HepG2 (cell line): ENCODE data around the gene ZNF17. TPM values are rescaled to one million over a fixed set of nuclear protein-coding genes. Genes with fewer than 3 reads are reported as not detected.

Experiments
- BRD4 ChIP-seq: sonication (generic); formaldehyde crosslinking; IDR thresholded peaks from 2 replicates; pipeline ENCODE4 v1.4.0; 2020; ENCODE audit warnings: missing genetic modification reagents
- ONECUT2 ChIP-seq: sonication (generic); formaldehyde crosslinking; IDR thresholded peaks from 2 replicates; pipeline ENCODE4 v1.4.0; 2020; ENCODE audit warnings: missing genetic modification reagents
- RAD51 ChIP-seq: fragments of 450-650 bp; IDR thresholded peaks from 2 replicates; pipeline ENCODE4 v1.6.1; 2016; ENCODE audit warnings: borderline replicate concordance
- SP4 ChIP-seq: sonication (generic); formaldehyde crosslinking; IDR thresholded peaks from 2 replicates; pipeline ENCODE4 v1.8.1; 2023; ENCODE audit warnings: mild to moderate bottlenecking, missing genetic modification reagents
- ZNF550 ChIP-seq: sonication (generic); formaldehyde crosslinking; IDR thresholded peaks from 2 replicates; pipeline ENCODE4 v1.4.0; 2020; ENCODE audit warnings: mild to moderate bottlenecking, missing genetic modification reagents, borderline replicate concordance
- polyA plus RNA-seq, 8 experiments: library from polyadenylated mRNA; depleted of rRNA in 3 of 8; stranded (reverse) in 7 of 8; unstranded in 1 of 8; fragments of >200 nt; fragmentation: Illumina TruSeq in 4 of 8; extraction: Trizol in 4 of 8; gene quantifications; 2 replicates each; pipeline versions ENCODE4 v1.2.1 to v1.2.3, GENCODE V29; 2011 to 2016; ENCODE audit warnings: low read depth in 4 of 8, missing spikeins in 1 of 8, mixed read lengths in 1 of 8; ENCODE audit not compliant: insufficient read depth in 1 of 8
- total RNA-seq, 5 experiments: library from RNA; depleted of rRNA; stranded (reverse); fragments of >200 nt; fragmentation: Illumina TruSeq; extraction: Trizol; gene quantifications; 2 replicates each; pipeline ENCODE4 v1.2.3, GENCODE V29; 2016; ENCODE audit warnings: low read depth in 1 of 5
- TF ChIP-seq, protein P1 (sequence below): sonication (generic); formaldehyde crosslinking; IDR thresholded peaks from 2 replicates; pipeline ENCODE4 v1.5.0; 2020; ENCODE audit warnings: mild to moderate bottlenecking, missing genetic modification reagents, borderline replicate concordance
- TF ChIP-seq, protein P2 (sequence below): sonication (generic); formaldehyde crosslinking; IDR thresholded peaks from 2 replicates; pipeline ENCODE4 v1.4.0; 2020; ENCODE audit warnings: mild to moderate bottlenecking, missing genetic modification reagents
- TF ChIP-seq, protein P3 (sequence below): IDR thresholded peaks from 2 replicates; pipeline ENCODE4 v1.6.1; 2016
- TF ChIP-seq, protein P4 (sequence below): sonication (generic); formaldehyde crosslinking; IDR thresholded peaks from 2 replicates; pipeline ENCODE4 v1.4.0; 2020; ENCODE audit warnings: missing genetic modification reagents
- TF ChIP-seq, protein P5 (sequence below): sonication (generic); formaldehyde crosslinking; IDR thresholded peaks from 2 replicates; pipeline ENCODE4; 2020; ENCODE audit warnings: missing genetic modification reagents, mild to moderate bottlenecking, borderline replicate concordance

ZNF17 gene
- total and polyA plus RNA-seq, 2 of the 13 experiments (the other 11 are each of a cell fraction or from before 2014, with no cell fraction given), result 3.7 to 10.1 TPM

DNA sequence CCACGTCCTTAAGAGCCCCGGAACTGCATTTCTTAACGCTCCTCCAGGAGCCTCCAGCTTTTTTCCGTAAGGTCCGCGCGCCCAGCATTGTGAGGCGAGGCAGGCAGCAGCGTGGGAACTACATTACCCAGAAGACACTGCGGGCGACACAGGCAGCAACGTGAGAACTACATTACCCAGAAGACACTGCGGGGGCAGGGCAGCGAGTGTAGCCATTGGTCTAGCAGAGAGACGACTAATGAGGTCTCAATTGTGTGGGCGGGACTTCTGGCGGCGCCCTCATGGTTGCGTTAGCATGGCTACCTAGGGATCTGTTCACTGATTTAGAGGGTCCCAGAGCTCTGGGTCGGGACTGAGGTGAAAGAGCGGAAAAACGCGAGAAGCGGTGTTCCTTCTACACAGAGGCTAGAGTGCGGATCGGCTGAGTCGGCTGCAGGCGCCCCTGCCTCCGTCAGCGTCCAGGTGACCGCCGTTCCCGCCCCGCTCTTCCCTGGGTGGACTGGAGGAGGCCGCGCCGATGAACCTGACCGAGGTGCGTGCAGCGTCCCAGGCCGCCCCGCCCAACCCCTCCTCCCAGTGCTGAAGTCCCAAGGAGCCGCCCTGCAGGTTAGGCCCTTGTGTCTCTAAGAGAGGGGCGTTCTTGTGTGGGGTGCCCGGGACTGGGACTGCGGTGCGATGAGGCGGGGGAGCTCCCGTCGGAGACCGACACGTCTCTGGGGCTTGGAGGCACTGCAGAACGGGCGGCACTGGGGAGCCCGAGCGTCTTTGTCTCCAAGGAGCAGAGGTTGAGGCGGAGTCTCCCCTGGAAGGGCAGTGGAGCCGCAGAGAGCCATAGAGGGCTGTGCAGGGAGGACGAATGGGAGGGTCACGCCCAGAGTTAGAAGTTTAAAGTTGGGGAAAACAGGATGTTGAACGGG lies 24.4 kb downstream of the ZNF17 start, which contains the start of gene ZNF749 (continued):
- TF ChIP-seq ONECUT2 (CRISPR knock-in tag), result no peak
- TF ChIP-seq, protein P1, sequence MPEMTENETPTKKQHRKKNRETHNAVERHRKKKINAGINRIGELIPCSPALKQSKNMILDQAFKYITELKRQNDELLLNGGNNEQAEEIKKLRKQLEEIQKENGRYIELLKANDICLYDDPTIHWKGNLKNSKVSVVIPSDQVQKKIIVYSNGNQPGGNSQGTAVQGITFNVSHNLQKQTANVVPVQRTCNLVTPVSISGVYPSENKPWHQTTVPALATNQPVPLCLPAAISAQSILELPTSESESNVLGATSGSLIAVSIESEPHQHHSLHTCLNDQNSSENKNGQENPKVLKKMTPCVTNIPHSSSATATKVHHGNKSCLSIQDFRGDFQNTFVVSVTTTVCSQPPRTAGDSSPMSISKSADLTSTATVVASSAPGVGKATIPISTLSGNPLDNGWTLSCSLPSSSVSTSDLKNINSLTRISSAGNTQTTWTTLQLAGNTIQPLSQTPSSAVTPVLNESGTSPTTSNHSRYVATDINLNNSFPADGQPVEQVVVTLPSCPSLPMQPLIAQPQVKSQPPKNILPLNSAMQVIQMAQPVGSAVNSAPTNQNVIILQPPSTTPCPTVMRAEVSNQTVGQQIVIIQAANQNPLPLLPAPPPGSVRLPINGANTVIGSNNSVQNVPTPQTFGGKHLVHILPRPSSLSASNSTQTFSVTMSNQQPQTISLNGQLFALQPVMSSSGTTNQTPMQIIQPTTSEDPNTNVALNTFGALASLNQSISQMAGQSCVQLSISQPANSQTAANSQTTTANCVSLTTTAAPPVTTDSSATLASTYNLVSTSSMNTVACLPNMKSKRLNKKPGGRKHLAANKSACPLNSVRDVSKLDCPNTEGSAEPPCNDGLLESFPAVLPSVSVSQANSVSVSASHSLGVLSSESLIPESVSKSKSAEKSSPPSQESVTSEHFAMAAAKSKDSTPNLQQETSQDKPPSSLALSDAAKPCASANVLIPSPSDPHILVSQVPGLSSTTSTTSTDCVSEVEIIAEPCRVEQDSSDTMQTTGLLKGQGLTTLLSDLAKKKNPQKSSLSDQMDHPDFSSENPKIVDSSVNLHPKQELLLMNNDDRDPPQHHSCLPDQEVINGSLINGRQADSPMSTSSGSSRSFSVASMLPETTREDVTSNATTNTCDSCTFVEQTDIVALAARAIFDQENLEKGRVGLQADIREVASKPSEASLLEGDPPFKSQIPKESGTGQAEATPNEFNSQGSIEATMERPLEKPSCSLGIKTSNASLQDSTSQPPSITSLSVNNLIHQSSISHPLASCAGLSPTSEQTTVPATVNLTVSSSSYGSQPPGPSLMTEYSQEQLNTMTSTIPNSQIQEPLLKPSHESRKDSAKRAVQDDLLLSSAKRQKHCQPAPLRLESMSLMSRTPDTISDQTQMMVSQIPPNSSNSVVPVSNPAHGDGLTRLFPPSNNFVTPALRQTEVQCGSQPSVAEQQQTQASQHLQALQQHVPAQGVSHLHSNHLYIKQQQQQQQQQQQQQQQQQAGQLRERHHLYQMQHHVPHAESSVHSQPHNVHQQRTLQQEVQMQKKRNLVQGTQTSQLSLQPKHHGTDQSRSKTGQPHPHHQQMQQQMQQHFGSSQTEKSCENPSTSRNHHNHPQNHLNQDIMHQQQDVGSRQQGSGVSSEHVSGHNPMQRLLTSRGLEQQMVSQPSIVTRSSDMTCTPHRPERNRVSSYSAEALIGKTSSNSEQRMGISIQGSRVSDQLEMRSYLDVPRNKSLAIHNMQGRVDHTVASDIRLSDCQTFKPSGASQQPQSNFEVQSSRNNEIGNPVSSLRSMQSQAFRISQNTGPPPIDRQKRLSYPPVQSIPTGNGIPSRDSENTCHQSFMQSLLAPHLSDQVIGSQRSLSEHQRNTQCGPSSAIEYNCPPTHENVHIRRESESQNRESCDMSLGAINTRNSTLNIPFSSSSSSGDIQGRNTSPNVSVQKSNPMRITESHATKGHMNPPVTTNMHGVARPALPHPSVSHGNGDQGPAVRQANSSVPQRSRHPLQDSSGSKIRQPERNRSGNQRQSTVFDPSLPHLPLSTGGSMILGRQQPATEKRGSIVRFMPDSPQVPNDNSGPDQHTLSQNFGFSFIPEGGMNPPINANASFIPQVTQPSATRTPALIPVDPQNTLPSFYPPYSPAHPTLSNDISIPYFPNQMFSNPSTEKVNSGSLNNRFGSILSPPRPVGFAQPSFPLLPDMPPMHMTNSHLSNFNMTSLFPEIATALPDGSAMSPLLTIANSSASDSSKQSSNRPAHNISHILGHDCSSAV, result no peak
- peak; percentile 23 for TF ChIP-seq SP4 (CRISPR knock-in tag)
- TF ChIP-seq, protein P2, sequence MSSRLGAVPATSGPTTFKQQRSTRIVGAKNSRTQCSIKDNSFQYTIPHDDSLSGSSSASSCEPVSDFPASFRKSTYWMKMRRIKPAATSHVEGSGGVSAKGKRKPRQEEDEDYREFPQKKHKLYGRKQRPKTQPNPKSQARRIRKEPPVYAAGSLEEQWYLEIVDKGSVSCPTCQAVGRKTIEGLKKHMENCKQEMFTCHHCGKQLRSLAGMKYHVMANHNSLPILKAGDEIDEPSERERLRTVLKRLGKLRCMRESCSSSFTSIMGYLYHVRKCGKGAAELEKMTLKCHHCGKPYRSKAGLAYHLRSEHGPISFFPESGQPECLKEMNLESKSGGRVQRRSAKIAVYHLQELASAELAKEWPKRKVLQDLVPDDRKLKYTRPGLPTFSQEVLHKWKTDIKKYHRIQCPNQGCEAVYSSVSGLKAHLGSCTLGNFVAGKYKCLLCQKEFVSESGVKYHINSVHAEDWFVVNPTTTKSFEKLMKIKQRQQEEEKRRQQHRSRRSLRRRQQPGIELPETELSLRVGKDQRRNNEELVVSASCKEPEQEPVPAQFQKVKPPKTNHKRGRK (CRISPR knock-in tag), result no peak
- no peak for TF ChIP-seq RAD51
- TF ChIP-seq BRD4 (CRISPR knock-in tag), result no peak; the same call in 1 of the 2 replicates
- TF ChIP-seq, protein P3, sequence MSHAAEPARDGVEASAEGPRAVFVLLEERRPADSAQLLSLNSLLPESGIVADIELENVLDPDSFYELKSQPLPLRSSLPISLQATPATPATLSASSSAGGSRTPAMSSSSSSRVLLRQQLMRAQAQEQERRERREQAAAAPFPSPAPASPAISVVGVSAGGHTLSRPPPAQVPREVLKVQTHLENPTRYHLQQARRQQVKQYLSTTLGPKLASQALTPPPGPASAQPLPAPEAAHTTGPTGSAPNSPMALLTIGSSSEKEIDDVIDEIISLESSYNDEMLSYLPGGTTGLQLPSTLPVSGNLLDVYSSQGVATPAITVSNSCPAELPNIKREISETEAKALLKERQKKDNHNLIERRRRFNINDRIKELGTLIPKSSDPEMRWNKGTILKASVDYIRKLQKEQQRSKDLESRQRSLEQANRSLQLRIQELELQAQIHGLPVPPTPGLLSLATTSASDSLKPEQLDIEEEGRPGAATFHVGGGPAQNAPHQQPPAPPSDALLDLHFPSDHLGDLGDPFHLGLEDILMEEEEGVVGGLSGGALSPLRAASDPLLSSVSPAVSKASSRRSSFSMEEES (CRISPR knock-in tag), result no peak
- TF ChIP-seq, protein P4, sequence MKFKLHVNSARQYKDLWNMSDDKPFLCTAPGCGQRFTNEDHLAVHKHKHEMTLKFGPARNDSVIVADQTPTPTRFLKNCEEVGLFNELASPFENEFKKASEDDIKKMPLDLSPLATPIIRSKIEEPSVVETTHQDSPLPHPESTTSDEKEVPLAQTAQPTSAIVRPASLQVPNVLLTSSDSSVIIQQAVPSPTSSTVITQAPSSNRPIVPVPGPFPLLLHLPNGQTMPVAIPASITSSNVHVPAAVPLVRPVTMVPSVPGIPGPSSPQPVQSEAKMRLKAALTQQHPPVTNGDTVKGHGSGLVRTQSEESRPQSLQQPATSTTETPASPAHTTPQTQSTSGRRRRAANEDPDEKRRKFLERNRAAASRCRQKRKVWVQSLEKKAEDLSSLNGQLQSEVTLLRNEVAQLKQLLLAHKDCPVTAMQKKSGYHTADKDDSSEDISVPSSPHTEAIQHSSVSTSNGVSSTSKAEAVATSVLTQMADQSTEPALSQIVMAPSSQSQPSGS, result peak; percentile 60; the same call in 1 of the 2 replicates
- TF ChIP-seq ZNF550, result no peak
- TF ChIP-seq, protein P5, sequence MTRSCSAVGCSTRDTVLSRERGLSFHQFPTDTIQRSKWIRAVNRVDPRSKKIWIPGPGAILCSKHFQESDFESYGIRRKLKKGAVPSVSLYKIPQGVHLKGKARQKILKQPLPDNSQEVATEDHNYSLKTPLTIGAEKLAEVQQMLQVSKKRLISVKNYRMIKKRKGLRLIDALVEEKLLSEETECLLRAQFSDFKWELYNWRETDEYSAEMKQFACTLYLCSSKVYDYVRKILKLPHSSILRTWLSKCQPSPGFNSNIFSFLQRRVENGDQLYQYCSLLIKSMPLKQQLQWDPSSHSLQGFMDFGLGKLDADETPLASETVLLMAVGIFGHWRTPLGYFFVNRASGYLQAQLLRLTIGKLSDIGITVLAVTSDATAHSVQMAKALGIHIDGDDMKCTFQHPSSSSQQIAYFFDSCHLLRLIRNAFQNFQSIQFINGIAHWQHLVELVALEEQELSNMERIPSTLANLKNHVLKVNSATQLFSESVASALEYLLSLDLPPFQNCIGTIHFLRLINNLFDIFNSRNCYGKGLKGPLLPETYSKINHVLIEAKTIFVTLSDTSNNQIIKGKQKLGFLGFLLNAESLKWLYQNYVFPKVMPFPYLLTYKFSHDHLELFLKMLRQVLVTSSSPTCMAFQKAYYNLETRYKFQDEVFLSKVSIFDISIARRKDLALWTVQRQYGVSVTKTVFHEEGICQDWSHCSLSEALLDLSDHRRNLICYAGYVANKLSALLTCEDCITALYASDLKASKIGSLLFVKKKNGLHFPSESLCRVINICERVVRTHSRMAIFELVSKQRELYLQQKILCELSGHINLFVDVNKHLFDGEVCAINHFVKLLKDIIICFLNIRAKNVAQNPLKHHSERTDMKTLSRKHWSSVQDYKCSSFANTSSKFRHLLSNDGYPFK (CRISPR knock-in tag), result peak; percentile 85; the same call in 1 of the 2 replicates
